SIG-M5 treated with dmso at 0.1 percent for 504 hours (cell line): ENCODE measurements around the gene PRDM15.

Source experiments
- DNase-seq: peaks from one replicate; lab custom pipeline; 2025; ENCODE audit not compliant: unreplicated experiment; lab: John Stamatoyannopoulos, UW

The PRDM15 gene

DNA sequence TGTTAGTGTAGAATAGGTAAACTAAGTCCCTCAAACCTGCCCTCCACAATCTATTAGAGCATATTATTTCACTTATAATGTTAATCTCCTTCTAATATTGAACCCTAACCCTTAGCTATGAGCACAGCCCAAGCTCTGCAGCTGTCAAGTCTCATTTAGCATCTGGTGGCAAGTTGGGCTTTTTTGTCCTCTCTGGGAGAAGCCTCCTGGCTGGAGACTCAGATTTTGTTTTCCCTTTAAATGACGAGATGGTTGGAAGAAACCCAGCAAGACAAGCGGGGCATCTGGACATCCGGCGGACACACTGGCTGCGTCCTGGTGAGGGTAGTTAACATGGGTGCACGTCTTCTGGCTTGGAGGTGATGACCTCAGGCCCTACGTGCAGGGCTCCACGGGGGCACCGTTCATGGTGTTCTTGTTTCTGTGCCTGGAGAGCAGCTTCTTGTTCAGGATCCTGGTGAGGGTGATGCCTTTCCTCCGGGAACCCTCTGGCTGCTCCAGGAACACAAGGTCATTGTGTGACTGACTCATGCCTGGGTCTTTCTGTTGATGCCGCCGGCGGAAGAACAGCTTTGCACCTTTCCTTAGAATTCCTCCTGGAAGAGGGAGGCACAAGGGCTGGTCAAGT, 9.7 kb upstream of the PRDM15 start:
- DNase-seq = no peak

DNA sequence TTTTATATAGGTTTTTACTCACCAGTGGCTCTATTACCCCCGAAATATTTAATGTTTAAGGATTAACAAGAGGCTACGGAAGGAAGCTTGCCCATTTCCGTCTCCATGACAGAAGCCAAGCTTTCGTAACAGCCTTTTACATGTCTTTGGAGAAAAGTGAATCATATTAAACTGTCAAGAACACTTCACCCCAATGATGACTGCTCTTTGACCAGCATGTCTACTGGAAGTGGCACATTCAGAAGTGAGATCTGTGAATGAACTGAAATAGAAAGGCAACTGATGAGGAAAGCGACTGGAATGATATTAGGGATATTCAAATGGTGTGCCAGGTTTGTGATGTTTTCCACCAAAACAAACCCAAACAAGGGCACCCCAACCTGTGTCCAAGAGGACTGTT, 8.5 kb upstream of the PRDM15 start:
- DNase-seq = no peak

DNA sequence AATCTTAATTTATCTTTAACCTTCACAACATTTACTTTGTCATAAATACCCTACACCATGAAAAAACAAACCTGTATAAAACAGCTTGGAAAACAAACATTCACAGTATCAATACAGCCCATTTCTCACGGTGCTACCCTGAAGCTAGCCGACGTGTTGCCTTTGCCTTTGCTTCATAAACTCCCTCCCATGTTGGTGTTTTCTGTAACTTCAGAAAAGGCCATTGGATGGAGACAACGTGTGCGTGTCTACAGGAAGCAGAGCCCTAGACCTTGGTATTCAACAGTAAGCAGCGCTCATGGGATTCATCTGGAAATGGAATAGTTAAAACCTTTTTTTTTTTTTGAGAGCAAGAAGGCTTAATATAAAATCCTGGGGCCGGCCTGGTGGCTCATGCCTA, 7.2 kb upstream of the PRDM15 start:
- DNase-seq = no peak

DNA sequence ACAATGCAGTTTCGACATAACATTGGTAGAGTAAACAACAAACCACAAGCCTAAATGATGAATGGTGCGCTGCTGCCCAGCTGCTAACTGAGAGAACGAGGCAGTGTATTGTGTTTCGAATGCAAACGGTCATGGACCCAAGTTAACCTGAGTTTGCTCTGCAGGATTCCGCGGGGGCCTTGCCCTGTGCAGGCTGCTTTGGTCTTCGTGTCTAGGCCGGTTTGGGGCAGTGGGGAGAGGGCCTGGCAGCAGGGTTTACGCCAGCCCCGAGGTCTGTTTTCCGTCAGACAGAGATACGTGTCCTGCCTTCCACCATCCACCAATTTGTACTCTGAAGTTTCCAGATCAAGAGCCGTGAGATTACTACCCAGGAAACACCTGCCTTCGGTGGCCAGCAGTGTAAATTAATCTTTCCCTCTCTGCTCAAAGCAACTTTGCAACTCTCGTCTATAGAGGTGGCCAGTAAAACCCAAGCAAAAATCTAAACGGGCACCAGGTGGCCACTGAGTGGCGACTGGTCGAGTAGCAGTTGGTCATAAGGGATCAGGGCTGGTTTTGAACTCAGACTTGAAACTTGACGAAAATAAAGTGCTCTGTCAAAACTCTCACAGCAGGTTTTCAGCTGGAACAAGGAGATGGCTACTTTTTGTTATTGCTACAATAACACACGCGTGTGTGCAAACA, 6.3 kb upstream of the PRDM15 start:
- DNase-seq = no peak

DNA sequence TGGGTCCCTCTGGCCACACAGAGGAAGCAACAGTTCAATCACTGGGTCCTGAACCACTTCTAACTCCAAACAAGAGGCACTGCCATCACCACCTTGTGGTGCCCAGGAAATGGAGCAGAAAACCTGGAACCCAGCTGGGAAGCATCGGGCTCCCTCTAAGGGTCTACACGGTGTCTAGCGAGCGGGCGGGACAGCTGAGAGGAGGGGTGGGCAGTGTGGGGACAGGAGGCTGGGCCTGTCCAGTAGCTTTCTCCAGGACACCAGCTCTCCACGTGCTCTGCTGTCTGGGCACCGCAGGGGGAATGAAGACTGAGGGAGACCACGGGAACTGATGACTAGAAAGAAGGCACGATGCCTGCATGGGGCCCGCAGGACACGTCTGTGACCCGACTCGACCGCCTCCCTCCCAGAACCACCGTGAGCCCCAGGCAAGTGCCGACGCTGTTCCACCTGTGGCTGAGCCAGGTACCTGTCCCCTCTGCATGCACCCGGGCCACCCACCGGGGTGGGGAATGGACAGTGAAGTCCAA, 5.4 kb upstream of the PRDM15 start:
- no peak for DNase-seq

DNA sequence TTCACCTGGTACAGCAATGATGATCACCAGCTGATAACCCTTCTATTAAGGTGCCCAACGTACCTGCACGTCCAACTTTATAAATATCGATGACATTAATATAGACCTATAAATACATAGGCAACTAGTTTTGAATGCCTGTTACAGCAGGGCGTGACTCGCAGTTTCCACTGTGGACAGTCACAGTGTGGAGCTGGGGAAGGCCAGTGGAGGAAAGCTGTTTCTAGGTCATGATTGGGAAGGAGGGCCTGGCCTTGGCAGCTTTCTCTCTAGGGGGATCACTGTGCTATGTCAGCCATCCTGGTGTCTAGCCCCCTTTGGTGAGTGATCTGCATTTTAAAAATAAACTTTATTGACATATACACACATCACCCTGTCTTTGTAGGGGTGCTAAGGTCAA, 4.4 kb upstream of the PRDM15 start:
- no peak for DNase-seq

DNA sequence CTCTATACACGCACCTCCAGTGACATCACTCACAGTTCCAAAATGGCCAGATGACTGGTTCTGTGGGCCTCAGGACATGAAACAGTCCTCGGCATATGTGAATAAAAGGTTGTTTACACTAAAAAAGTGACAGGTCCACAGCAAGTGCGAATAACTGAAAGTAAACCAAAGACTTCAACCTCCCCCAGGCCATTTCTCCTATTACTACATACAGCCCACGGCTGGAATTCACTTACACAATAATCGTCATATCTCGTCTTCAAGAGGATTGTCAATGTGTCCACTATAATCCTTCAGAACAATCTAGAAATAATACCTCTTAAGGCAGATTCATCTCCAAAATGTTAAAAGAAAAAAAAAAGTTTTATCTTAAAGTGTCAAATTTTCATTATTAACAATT, 1.9 kb upstream of the PRDM15 start:
- DNase-seq = no peak

DNA sequence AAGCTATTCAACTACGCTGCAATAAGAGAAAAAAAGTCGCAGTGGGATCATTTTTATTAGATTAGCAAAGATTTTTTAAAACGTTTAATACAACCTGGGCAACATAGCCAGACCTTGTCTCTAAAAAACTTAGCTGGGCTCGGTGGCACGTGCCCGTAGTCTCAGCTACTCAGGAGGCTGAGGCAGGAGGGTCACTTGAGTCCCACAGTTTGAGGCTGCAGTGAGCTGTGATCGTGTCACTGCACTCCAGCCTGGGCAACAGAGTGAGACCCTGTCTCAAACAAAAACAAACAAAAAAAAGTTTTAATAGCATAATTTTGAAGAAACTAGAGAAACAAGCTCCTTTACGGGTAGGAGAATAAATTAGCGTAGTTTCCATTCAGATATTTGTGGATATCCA, 1.0 kb upstream of the PRDM15 start:
- no peak for DNase-seq

DNA sequence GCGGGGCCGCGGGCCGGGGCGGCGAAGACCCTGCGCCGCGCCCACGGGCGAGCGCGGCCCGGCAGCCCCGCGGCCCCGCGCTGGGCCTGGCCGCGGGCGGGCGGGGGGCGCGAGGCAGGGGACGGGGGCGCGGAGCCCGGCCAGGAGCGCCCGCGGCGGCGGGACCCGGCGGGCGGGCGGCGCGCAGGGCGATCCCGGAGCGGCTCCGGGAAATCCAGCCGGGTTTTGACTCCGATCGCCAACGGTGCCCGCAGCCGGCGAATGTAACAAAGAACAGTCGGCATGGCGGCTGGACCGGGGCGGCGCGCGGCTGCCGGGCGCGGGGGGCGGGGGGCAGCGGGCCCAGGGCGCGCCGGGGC, 334 bp downstream of the PRDM15 start:
- peak; percentile 81 for DNase-seq

DNA sequence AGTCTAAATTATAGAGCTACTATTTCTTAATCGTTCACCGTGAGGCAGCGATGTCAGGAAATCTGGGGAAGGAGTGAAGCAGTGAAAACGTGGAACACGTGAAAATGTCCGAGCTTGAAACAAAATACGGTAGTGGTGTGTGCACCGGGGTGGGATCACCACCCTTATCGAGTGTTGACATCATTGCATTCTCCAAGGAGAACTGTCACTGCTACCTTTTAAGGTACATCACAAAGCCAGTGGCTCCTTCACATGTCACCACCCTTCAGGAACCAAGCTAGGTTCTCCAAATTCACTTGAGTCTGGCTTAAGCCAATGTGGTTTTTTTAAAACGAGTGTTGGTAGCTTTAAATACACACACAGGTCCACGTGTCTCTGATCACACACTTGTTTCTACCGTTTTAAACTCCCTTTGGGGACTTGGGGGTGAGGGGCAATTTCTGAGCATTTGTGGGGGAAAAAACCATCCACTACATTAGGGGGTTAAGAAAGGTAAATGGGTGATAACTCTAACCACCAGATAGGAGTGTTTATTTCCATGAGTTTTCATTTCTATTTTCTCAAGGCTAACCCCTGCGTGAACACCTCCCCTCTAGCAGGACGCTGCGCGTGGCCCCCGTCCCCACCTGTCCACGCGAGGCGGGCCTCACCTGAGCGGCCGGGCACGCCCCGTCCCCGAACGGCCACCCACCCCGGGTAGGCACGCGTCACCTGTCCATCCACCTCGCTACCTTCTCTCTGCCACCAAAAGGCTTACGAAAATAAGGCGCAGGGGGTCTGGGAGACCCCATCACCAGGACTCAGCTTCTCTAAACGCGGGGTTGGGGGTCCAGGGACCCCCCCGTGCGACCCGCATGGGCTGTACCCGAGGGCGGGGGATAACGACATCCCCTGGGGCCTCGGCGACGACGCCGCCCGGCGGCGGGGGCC, 978 bp downstream of the PRDM15 start:
- DNase-seq = peak; percentile 44

DNA sequence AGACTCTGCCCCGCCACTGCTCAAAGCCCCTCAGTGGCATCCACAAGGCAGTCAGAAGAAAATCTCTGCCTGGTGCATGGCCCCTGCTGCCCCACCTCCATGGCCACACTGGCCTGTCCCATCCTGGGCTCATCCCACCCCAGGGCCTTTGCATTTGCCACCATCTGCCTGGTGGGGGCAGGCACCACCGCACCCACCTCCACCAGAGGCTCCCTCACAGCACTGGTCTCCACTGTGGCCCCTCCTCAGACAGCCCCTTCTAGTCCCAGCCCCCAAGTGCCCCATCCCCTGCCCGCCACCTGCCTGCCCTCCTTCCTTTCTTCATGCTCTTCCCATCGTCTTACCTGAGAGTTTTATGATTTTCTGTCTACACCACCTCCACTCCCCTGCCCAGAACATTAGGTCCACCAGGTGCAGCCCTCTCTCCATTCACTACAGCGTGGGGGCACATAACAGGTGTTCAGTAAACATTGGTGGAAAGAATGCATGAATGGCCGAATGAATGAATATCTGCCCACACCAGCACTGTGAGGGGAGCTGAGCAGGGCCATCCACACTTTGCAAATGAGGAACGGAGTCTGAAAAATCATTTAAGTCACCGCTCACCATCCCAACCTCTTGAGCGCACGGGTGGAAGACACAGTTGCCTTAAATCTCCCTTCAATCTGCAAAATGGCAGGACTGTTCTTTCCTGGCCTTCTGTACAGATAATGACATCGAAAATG, 2.1 kb downstream of the PRDM15 start:
- DNase-seq = no peak

DNA sequence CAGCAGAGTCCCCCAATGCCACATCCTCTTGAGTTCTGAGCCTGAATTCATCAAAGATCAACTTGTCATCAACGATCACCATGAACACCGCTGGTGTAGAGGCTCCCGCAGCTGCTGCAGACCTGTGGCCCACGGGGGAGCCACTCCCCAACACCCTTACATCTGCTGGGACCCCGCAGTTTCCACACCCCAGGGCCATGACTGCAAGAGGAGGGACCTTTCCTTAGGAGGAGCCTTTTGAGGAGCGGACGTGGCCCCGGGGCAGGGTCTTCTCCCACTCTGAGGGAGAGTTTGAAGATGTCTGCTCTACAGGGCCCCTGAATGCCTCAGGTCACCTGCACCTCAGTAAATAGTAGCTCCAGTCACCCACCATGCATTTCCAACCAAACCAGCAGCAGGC, 2.7 kb downstream of the PRDM15 start:
- no peak for DNase-seq

DNA sequence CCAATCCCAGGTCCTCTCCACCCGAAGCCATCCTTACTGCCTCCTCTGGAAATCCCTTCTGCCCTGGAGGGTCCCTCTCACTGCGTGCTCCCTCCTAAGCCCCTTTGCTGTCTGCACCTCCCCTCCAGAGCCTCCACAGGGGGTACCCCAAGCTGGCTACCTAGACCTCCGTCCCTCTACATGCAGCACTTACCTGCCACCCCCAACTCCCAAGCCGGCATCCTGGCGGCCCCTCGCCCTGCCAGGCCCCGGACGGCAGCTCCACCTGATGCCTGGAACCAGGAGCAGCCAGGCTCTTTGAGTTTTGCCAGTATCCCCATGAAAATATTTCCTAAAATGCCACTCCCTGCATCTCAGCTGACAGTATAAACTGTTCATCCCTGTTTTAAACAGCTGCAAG, 4.1 kb downstream of the PRDM15 start:
- DNase-seq = no peak

DNA sequence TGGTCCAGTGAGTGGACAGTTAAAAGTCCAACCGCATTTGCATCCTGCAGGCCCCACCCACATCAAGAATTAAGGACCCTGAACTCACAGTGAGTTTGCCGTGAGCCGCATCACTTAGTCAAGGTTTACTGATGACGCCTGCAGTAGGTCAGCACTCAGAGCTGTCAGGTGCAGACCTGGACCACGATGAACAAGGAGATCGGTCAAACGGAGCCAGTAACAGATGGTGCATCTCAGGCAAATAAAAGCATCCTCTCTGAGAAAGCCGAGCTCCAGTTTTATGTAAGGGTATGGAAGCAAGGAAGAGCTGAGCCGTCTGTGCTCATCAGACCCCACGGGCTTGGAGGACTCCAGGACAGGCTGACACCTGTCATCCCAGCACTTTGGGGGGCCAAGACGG, 4.5 kb downstream of the PRDM15 start:
- no peak for DNase-seq

DNA sequence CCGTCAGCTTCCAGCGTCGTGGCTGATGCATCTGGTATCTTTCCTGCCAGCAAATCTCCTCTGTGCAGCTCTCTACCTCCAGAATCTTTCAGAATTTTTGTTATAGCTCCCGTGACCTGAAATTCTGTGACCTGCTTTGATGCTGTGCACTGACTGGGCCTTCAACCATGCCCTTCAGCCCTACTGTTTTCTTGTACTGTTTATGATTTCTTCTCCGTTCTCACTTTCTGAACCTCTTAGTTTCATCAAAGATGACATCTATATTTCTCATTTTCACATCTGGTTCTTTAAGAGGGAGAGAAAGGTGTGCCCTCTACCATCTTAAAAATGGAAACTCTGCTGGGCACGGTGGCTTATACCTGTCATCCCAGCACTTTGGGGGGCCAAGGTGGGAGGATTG, 5.7 kb downstream of the PRDM15 start:
- DNase-seq = no peak

DNA sequence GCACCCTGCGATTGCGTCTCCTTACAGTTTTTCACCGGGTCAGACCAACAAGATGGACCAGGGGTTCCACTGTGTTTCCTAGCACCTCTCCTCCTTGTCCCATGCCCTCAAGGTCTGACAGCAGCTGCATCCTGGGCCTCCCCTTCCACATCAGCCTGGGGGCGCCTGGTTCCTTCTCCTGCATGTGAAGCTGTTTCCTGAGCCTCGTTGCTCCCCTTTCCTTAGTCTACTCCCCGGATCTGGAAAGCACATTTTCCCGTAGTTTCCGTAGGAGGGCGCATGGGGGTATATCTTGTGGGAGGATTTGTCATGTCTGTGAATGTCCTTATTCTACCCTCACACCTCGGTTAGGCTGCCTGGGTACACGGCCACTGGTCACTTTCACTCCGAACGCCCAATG, 6.1 kb downstream of the PRDM15 start:
- DNase-seq = no peak

DNA sequence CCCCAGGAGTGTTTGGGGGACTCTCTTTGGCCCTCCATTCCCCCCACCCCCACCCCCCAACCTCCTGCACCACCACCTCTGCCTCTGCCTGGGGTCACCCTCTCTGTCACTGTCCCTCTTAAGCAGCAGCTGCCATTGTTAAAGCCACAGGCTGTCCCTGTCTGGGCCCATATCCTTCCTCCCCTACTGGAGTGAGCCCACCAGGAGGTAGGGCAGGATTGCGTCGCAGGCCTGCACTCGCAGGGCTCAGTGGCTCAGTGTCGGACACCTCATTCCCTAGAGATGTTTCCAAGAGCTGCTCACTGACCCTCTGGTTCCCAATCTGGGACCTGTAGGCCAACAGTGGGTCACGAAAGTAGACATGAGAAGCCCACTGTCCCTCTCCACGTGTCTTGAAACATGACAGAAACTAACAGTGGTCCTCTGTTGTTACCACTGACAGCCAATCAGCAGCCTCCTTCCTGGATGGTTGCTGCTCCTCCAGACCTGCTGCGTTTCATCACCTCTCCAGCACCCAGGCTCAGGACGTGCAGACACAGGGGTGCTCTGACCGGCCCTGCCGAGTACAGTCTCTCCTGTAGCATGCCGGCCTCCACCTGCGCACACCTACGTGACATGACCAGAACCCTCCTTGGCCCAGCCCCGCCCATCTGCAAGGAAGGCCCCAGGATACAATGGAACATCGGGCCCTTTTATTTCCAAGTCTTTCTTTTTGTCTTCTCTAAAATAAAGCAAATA, 7.7 kb downstream of the PRDM15 start:
- DNase-seq = no peak

DNA sequence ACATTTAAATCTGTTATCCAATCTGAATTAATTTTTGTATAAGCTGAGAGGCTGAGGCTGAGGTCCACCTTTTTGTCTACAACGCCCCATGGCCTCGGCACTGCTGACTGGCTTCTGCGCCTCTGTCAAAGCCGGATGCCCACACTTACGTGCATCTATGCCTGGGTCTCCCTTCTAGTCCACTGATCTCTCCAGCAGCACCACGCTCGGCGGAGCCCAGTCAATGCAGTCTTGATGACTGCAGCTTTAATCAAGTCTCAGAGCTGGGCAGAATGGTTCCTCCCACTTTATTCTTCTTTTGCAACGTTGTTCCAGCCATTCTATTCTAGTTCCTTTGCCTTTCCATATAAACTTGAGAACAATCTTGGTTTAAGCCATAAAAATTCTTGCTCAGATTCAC, 9.4 kb downstream of the PRDM15 start:
- no peak for DNase-seq

DNA sequence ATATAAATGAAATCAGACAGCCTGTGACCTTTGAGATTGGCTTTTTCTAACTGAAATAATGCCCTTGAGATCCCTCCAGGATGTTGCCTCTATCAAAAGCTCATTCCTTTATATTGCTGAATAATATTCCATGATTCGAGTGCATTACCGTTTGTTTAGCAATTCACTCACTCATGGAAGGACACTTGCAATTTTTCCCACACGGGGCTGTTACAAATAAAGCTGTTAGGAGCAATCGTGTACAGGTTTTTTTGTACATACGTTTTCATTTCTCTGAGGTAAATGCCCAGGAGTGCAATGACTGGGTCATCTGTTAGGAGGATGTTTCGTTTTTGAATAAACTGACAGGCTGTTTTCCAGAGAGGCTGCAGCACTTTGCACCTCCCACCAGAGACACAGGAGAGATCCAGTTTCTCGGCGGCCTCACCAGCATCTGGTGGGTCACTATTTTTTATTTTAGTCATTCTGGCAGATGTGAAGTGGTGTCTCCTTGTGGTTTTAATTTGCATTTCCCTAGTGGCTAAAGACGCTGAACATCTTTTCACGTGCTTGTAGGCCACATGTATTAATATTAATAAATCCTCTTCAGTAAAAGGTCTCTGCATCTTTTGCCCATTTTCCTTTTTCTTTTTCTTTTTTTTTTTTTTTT, 11.0 kb downstream of the PRDM15 start:
- no peak for DNase-seq

DNA sequence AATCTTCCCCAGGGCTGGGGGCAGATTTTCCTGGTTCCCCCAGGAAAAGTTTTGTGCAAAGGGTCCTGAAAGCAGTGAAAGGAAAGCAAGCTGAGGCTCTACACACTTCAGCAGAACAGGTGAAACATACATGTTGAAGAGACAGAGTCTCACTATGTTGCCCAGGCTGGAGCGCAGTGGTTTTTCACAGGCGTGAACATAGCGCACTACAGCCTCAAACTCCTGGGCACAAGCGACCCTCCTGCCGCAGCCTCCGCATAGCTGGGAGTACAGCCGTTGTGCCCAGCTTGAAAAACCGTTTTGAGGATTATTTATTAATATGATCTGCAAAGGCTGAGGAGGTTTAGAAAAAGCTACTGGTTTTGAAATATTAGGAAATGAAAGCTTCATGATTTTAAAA, 11.8 kb downstream of the PRDM15 start:
- no peak for DNase-seq
